ENCODE results near the gene FBXO21. TPM values are rescaled to one million over a fixed set of nuclear protein-coding genes. Genes with fewer than 3 reads are reported as not detected.

Gene FBXO21
- total and polyA plus RNA-seq, 2 of the 13 experiments (the other 11 are each of a cell fraction or from before 2014, with no cell fraction given) = 15.6 to 32.5 TPM

DNA sequence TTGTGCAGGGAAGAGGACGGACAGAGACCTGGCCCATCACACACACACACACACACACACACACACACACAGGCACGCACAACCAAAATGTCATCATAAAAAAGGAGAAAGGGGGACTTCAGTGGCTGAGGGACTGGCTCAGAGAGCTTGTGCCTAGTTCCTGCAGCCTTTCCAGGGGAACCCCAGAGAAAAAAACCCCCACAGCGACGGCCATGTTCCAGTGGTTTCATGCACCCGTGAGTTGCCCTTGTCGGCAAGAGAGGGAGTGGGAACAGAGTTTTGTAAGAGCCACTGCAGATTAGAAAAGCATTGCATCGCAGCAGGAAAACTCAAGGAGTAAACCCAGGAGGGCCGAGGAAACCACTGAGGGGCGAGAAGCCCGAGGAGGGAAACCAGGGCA, 24.5 kb upstream of the FBXO21 start:
- H4K20me1 ChIP-seq (ENCODE audit: insufficient read depth, low read length) = no peaks in the 10 kb centered on the region
- BruUV-seq (replicated peaks) = no TSS peak
- H3K36me3 ChIP-seq (replicated peaks in 1 of 2; ENCODE audit: control insufficient read depth in 1 of 2, insufficient read depth in 2 of 2, low read length in 2 of 2) = no peaks in the 10 kb centered on the region
- H3K4me1 ChIP-seq (ENCODE audit: insufficient read depth, low read length) = no peaks in the 10 kb centered on the region
- intact Hi-C loops (cut with micrococcal nuclease; ENCODE audit: unreplicated experiment) = loop anchor here (5.0 kb wide), 1 partner anchor 638 kb away; no protein-coding TSS in a partner anchor
- no peak overlapping the region for H2AFZ ChIP-seq (ENCODE audit: low read length)
- DNase-seq (ENCODE audit: low spot score) (no peak), ATAC-seq (no peak), FAIRE-seq (no peak)
- ChIA-PET CTCF (ENCODE audit: low intra/inter-chr PET ratio, low total read pairs) (no interaction called here), POLR2A (no interaction called here)
- no peaks in the 10 kb centered on the region for H3K9me3 ChIP-seq (ENCODE audit: low read length)
- no peaks in the 10 kb centered on the region for H3K79me2 ChIP-seq (ENCODE audit: insufficient read depth, low read length)
- no peak overlapping the region for H3K27ac ChIP-seq (ENCODE audit: extremely low read length, insufficient read depth, low read length)
- TF ChIP-seq EZH2 (conservative IDR thresholded peaks at IDR 0.05; ENCODE audit: low read depth, low read length) (no peak), HOXA9 (CRISPR knock-in tag; IDR thresholded peaks at IDR 0.05; ENCODE audit: borderline replicate concordance) (no peak), RBFOX2 (IDR thresholded peaks at IDR 0.05; ENCODE audit: low read depth, low read length) (no peak), DPF2 (CRISPR knock-in tag; IDR thresholded peaks at IDR 0.05; ENCODE audit: borderline replicate concordance, low read depth) (no peak), NFKB2 (CRISPR knock-in tag; IDR thresholded peaks at IDR 0.05; ENCODE audit: borderline replicate concordance) (no peak), ZNF251 (CRISPR knock-in tag; IDR thresholded peaks at IDR 0.05) (no peak), ZNF577 (CRISPR knock-in tag; IDR thresholded peaks at IDR 0.05; ENCODE audit: borderline replicate concordance, low read depth) (no peak), ESRRA (CRISPR knock-in tag; IDR thresholded peaks at IDR 0.05; ENCODE audit: low read depth) (no peak), POLR2G (IDR thresholded peaks at IDR 0.05; ENCODE audit: low read depth, low read length) (no peak), CEBPG (CRISPR knock-in tag; IDR thresholded peaks at IDR 0.05) (no peak), SMAD1 (CRISPR knock-in tag; IDR thresholded peaks at IDR 0.05; ENCODE audit: borderline replicate concordance, low read depth) (no peak), ZNF556 (CRISPR knock-in tag; IDR thresholded peaks at IDR 0.05; ENCODE audit: borderline replicate concordance) (no peak), ZNF234 (CRISPR knock-in tag; conservative IDR thresholded peaks at IDR 0.05) (no peak), SAP130 (CRISPR knock-in tag; IDR thresholded peaks at IDR 0.05; ENCODE audit: low read depth) (no peak), ATRX (CRISPR knock-in tag; IDR thresholded peaks at IDR 0.05; ENCODE audit: borderline replicate concordance) (no peak), AHR (CRISPR knock-in tag; IDR thresholded peaks at IDR 0.05) (no peak)
- TF ChIP-seq, protein P1, sequence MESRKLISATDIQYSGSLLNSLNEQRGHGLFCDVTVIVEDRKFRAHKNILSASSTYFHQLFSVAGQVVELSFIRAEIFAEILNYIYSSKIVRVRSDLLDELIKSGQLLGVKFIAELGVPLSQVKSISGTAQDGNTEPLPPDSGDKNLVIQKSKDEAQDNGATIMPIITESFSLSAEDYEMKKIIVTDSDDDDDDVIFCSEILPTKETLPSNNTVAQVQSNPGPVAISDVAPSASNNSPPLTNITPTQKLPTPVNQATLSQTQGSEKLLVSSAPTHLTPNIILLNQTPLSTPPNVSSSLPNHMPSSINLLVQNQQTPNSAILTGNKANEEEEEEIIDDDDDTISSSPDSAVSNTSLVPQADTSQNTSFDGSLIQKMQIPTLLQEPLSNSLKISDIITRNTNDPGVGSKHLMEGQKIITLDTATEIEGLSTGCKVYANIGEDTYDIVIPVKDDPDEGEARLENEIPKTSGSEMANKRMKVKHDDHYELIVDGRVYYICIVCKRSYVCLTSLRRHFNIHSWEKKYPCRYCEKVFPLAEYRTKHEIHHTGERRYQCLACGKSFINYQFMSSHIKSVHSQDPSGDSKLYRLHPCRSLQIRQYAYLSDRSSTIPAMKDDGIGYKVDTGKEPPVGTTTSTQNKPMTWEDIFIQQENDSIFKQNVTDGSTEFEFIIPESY (CRISPR knock-in tag; IDR thresholded peaks at IDR 0.05) = no peak
- TF ChIP-seq, protein P2, sequence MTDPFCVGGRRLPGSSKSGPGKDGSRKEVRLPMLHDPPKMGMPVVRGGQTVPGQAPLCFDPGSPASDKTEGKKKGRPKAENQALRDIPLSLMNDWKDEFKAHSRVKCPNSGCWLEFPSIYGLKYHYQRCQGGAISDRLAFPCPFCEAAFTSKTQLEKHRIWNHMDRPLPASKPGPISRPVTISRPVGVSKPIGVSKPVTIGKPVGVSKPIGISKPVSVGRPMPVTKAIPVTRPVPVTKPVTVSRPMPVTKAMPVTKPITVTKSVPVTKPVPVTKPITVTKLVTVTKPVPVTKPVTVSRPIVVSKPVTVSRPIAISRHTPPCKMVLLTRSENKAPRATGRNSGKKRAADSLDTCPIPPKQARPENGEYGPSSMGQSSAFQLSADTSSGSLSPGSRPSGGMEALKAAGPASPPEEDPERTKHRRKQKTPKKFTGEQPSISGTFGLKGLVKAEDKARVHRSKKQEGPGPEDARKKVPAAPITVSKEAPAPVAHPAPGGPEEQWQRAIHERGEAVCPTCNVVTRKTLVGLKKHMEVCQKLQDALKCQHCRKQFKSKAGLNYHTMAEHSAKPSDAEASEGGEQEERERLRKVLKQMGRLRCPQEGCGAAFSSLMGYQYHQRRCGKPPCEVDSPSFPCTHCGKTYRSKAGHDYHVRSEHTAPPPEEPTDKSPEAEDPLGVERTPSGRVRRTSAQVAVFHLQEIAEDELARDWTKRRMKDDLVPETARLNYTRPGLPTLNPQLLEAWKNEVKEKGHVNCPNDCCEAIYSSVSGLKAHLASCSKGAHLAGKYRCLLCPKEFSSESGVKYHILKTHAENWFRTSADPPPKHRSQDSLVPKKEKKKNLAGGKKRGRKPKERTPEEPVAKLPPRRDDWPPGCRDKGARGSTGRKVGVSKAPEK (CRISPR knock-in tag; IDR thresholded peaks at IDR 0.05; ENCODE audit: borderline replicate concordance) = no peak
- TF ChIP-seq, protein P3, sequence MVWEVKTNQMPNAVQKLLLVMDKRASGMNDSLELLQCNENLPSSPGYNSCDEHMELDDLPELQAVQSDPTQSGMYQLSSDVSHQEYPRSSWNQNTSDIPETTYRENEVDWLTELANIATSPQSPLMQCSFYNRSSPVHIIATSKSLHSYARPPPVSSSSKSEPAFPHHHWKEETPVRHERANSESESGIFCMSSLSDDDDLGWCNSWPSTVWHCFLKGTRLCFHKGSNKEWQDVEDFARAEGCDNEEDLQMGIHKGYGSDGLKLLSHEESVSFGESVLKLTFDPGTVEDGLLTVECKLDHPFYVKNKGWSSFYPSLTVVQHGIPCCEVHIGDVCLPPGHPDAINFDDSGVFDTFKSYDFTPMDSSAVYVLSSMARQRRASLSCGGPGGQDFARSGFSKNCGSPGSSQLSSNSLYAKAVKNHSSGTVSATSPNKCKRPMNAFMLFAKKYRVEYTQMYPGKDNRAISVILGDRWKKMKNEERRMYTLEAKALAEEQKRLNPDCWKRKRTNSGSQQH (CRISPR knock-in tag; IDR thresholded peaks at IDR 0.05; ENCODE audit: low read depth) = no peak
- in situ Hi-C loops (cut with HindIII; ENCODE audit: extremely low pct_ligation_motif_present, low pct_unique_long_range_greater_than_20kb) = loop anchor here (10.0 kb wide), 1 partner anchor 620 kb away; no protein-coding TSS in a partner anchor
- H3K4me2 ChIP-seq (ENCODE audit: low read depth, low read length) = no peak overlapping the region
- H3K9ac ChIP-seq (ENCODE audit: insufficient read depth, low read depth, low read length) = no peak overlapping the region
- peaks cover 3 to 32% of the 10 kb centered on the region in 2 experiments; a peak in 3 of 5 replicates for H3K27me3 ChIP-seq (ENCODE audit: control insufficient read depth in 1 of 2, insufficient read depth in 2 of 2, low read length in 2 of 2)
- no peak overlapping the region for H3K4me3 ChIP-seq (replicated peaks in 1 of 3; ENCODE audit: insufficient read depth in 1 of 3, low read depth in 2 of 3, low read length in 3 of 3)
- WGBS (ENCODE audit: low lambda C conversion rate) = 12% methylated on average over 10 of the region's 10 CpGs

Measured in HepG2 (cell line).